ENCODE results near the gene PARN.

GRCh38 chr16:14602443-14602963 lies 27.6 kb downstream of the PARN start:
- TF ChIP-seq CTCF (IDR thresholded peaks at IDR 0.05) (no peak), POLR2A (IDR thresholded peaks at IDR 0.05) (no peak)
